Measurements from ENCODE around the gene VWCE. TPM values are rescaled to one million over a fixed set of nuclear protein-coding genes. Genes with fewer than 3 reads are reported as not detected.
"Not testable (repeated sequence)": the region's sequence is repeated elsewhere in the genome, so short reads cannot be mapped to it uniquely, and the experiment has no call there.

Gene VWCE
- total RNA-seq, 1 experiment from 2014 or later, result 0.51 TPM

GRCh38 chr11:61222047-61222446 lies 73.1 kb downstream of the VWCE start, which contains the start of gene PGA4:
PGA4 (plus strand) TSS chr11:61222347; CDS start chr11:61222401, 54 bp downstream.
- H3K27me3 ChIP-seq (ENCODE audit: control insufficient read depth, insufficient read depth, low read length); CTCF ChIA-PET; DNase-seq (ENCODE audit: low read depth, low spot score); ATAC-seq; H3K36me3 ChIP-seq (ENCODE audit: control insufficient read depth, insufficient read depth, low read length); H3K9me3 ChIP-seq (ENCODE audit: control insufficient read depth, insufficient read depth, low read depth, low read length); POLR2A ChIA-PET; H3K27ac ChIP-seq (ENCODE audit: low read length); in situ Hi-C loops (cut with HindIII; ENCODE audit: low pct_unique_long_range_greater_than_20kb, low sequenced_read_pairs); BruUV-seq (replicated peaks); H3K4me3 ChIP-seq (ENCODE audit: low read depth in 2 of 2, low read length in 2 of 2); H3K4me1 ChIP-seq (ENCODE audit: control insufficient read depth, insufficient read depth, low read length); intact Hi-C loops (cut with micrococcal nuclease; ENCODE audit: unreplicated experiment): not testable (repeated sequence)

GRCh38 chr11:61219016-61219415 lies 76.1 kb downstream of the VWCE start:
- DNase-seq (ENCODE audit: low read depth, low spot score); ATAC-seq; H3K27me3 ChIP-seq (ENCODE audit: control insufficient read depth, insufficient read depth, low read length); H3K27ac ChIP-seq (ENCODE audit: low read length); intact Hi-C loops (cut with micrococcal nuclease; ENCODE audit: unreplicated experiment); in situ Hi-C loops (cut with HindIII; ENCODE audit: low pct_unique_long_range_greater_than_20kb, low sequenced_read_pairs); POLR2A ChIA-PET; CTCF ChIA-PET; H3K4me3 ChIP-seq (ENCODE audit: low read depth in 2 of 2, low read length in 2 of 2); H3K4me1 ChIP-seq (ENCODE audit: control insufficient read depth, insufficient read depth, low read length); BruUV-seq (replicated peaks); H3K9me3 ChIP-seq (ENCODE audit: control insufficient read depth, insufficient read depth, low read depth, low read length); H3K36me3 ChIP-seq (ENCODE audit: control insufficient read depth, insufficient read depth, low read length): not testable (repeated sequence)

- ATAC-seq; H3K9me3 ChIP-seq (ENCODE audit: control insufficient read depth, insufficient read depth, low read depth, low read length); H3K27me3 ChIP-seq (ENCODE audit: control insufficient read depth, insufficient read depth, low read length); CTCF ChIA-PET; intact Hi-C loops (cut with micrococcal nuclease; ENCODE audit: unreplicated experiment); in situ Hi-C loops (cut with HindIII; ENCODE audit: low pct_unique_long_range_greater_than_20kb, low sequenced_read_pairs); H3K27ac ChIP-seq (ENCODE audit: low read length); POLR2A ChIA-PET; H3K36me3 ChIP-seq (ENCODE audit: control insufficient read depth, insufficient read depth, low read length); BruUV-seq (replicated peaks); DNase-seq (ENCODE audit: low read depth, low spot score); H3K4me3 ChIP-seq (ENCODE audit: low read depth in 2 of 2, low read length in 2 of 2); H3K4me1 ChIP-seq (ENCODE audit: control insufficient read depth, insufficient read depth, low read length): not testable (repeated sequence)
Observed at GRCh38 chr11:61218306-61218705, 76.8 kb downstream of the VWCE start.

- H3K27ac ChIP-seq (ENCODE audit: low read length); H3K4me1 ChIP-seq (ENCODE audit: control insufficient read depth, insufficient read depth, low read length); DNase-seq (ENCODE audit: low read depth, low spot score); H3K27me3 ChIP-seq (ENCODE audit: control insufficient read depth, insufficient read depth, low read length); ATAC-seq; H3K4me3 ChIP-seq (ENCODE audit: low read depth in 2 of 2, low read length in 2 of 2); in situ Hi-C loops (cut with HindIII; ENCODE audit: low pct_unique_long_range_greater_than_20kb, low sequenced_read_pairs); BruUV-seq (replicated peaks); H3K36me3 ChIP-seq (ENCODE audit: control insufficient read depth, insufficient read depth, low read length); POLR2A ChIA-PET; intact Hi-C loops (cut with micrococcal nuclease; ENCODE audit: unreplicated experiment); H3K9me3 ChIP-seq (ENCODE audit: control insufficient read depth, insufficient read depth, low read depth, low read length); CTCF ChIA-PET: not testable (repeated sequence)
Observed at GRCh38 chr11:61213711-61214324, 81.3 kb downstream of the VWCE start.

- H3K9me3 ChIP-seq (ENCODE audit: control insufficient read depth, insufficient read depth, low read depth, low read length); H3K27me3 ChIP-seq (ENCODE audit: control insufficient read depth, insufficient read depth, low read length); BruUV-seq (replicated peaks); H3K27ac ChIP-seq (ENCODE audit: low read length); H3K4me3 ChIP-seq (ENCODE audit: low read depth in 2 of 2, low read length in 2 of 2); H3K36me3 ChIP-seq (ENCODE audit: control insufficient read depth, insufficient read depth, low read length); intact Hi-C loops (cut with micrococcal nuclease; ENCODE audit: unreplicated experiment); POLR2A ChIA-PET; ATAC-seq; H3K4me1 ChIP-seq (ENCODE audit: control insufficient read depth, insufficient read depth, low read length); DNase-seq (ENCODE audit: low read depth, low spot score); CTCF ChIA-PET; in situ Hi-C loops (cut with HindIII; ENCODE audit: low pct_unique_long_range_greater_than_20kb, low sequenced_read_pairs): not testable (repeated sequence)
Observed at GRCh38 chr11:61212202-61212601, 82.9 kb downstream of the VWCE start.

GRCh38 chr11:61211327-61211952 lies 83.7 kb downstream of the VWCE start:
- H3K27ac ChIP-seq (ENCODE audit: low read length); H3K4me1 ChIP-seq (ENCODE audit: control insufficient read depth, insufficient read depth, low read length); H3K36me3 ChIP-seq (ENCODE audit: control insufficient read depth, insufficient read depth, low read length); POLR2A ChIA-PET; H3K4me3 ChIP-seq (ENCODE audit: low read depth in 2 of 2, low read length in 2 of 2); H3K27me3 ChIP-seq (ENCODE audit: control insufficient read depth, insufficient read depth, low read length); H3K9me3 ChIP-seq (ENCODE audit: control insufficient read depth, insufficient read depth, low read depth, low read length); ATAC-seq; intact Hi-C loops (cut with micrococcal nuclease; ENCODE audit: unreplicated experiment); DNase-seq (ENCODE audit: low read depth, low spot score); BruUV-seq (replicated peaks); in situ Hi-C loops (cut with HindIII; ENCODE audit: low pct_unique_long_range_greater_than_20kb, low sequenced_read_pairs); CTCF ChIA-PET: not testable (repeated sequence)

GRCh38 chr11:61210629-61211028 lies 84.5 kb downstream of the VWCE start:
- H3K4me3 ChIP-seq (ENCODE audit: low read depth in 2 of 2, low read length in 2 of 2); H3K4me1 ChIP-seq (ENCODE audit: control insufficient read depth, insufficient read depth, low read length); intact Hi-C loops (cut with micrococcal nuclease; ENCODE audit: unreplicated experiment); H3K27me3 ChIP-seq (ENCODE audit: control insufficient read depth, insufficient read depth, low read length); ATAC-seq; H3K9me3 ChIP-seq (ENCODE audit: control insufficient read depth, insufficient read depth, low read depth, low read length); in situ Hi-C loops (cut with HindIII; ENCODE audit: low pct_unique_long_range_greater_than_20kb, low sequenced_read_pairs); BruUV-seq (replicated peaks); H3K27ac ChIP-seq (ENCODE audit: low read length); H3K36me3 ChIP-seq (ENCODE audit: control insufficient read depth, insufficient read depth, low read length); DNase-seq (ENCODE audit: low read depth, low spot score); CTCF ChIA-PET; POLR2A ChIA-PET: not testable (repeated sequence)
